Measurements from ENCODE around the gene PSMD13.
A peak's percentile ranks its signal among the peaks of the same experiment; 100 is the strongest.
"Not testable (repeated sequence)": the region's sequence is repeated elsewhere in the genome, so short reads cannot be mapped to it uniquely, and the experiment has no call there.

PSMD13 gene

GRCh38 chr11:284105-285020 lies 47.6 kb downstream of the PSMD13 start:
- Histone ChIP-seq H3K4me2 (ENCODE audit: low read length) (no peak overlapping the region), H3K9me3 (ENCODE audit: control insufficient read depth, insufficient read depth, low read length) (no peaks in the 10 kb centered on the region), H3K9me2 (replicated peaks; ENCODE audit: control insufficient read depth, low read length) (no peaks in the 10 kb centered on the region), H3F3A (ENCODE audit: control insufficient read depth, insufficient read depth) (no peaks in the 10 kb centered on the region), H3K4me1 (ENCODE audit: control insufficient read depth, low read length) (peaks cover 26% of the 10 kb centered on the region), H3K4me3 (ENCODE audit: low read length) (no peak overlapping the region), H3K36me3 (ENCODE audit: control insufficient read depth, low read length) (no peaks in the 10 kb centered on the region), H3K27me3 (ENCODE audit: control insufficient read depth, low read length) (peaks cover 20% of the 10 kb centered on the region), H3K27ac (ENCODE audit: low read depth, low read length) (no peak overlapping the region), H4K20me1 (ENCODE audit: control insufficient read depth, insufficient read depth, low read depth, low read length) (no peaks in the 10 kb centered on the region), H3K79me2 (ENCODE audit: control insufficient read depth, low read length) (no peaks in the 10 kb centered on the region)
- no peak for TF ChIP-seq CTCF (IDR thresholded peaks at IDR 0.05; ENCODE audit: low read depth, low read length, poor library complexity, severe bottlenecking)
- TF ChIP-seq EZH2phosphoT487 (IDR thresholded peaks at IDR 0.05; ENCODE audit: borderline replicate concordance, low read length): no peak

DNA sequence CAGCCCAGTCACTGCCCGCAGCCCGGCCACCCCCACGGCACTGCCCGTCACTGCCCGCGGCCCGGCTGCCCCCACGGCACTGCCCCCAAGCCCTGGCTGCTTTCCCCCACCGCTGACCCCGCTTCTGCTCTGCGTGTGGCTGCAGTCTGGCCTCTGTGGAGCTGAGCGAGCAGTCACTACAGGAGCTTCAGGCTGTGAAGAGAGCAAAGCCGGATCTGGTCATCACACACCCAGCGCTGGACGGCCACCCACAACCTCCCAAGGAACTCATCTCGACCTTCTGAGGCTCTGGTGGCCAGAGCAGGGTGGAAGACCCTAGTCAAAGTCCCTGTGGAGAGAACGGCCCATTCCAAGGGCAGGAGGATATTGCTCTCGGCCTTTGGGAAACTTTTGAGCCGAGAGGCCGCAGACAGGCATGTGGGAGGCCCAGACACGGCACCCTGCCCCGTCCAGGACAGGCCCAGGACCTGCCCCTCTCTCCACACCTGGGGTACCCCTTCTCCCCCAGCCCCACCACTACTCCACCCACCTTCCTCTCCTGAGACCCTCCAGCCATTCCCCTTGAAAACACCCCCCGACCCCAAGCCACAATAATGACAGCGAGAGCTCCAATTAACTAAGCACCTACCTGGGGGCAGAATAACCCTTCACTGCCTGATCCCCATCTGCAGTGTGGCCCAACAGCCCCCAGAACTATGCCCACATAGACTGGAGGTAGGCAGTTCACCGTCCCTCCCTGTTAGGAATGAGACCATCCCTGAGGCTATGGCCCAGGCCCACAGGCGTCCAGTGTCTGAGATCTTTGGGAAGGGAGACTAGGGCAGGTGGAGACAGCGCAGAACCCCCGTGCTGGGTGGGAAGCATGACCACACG lies 48.5 kb downstream of the PSMD13 start:
- H3K36me3 ChIP-seq (ENCODE audit: control insufficient read depth, low read length): no peaks in the 10 kb centered on the region
- no peaks in the 10 kb centered on the region for H3K9me2 ChIP-seq (replicated peaks; ENCODE audit: control insufficient read depth, low read length)
- no peaks in the 10 kb centered on the region for H3F3A ChIP-seq (ENCODE audit: control insufficient read depth, insufficient read depth)
- H3K27ac ChIP-seq (ENCODE audit: low read depth, low read length): no peak overlapping the region
- no peaks in the 10 kb centered on the region for H4K20me1 ChIP-seq (ENCODE audit: control insufficient read depth, insufficient read depth, low read depth, low read length)
- H3K27me3 ChIP-seq (ENCODE audit: control insufficient read depth, low read length): peaks cover 20% of the 10 kb centered on the region
- H3K4me1 ChIP-seq (ENCODE audit: control insufficient read depth, low read length): peaks cover 35% of the 10 kb centered on the region
- H3K79me2 ChIP-seq (ENCODE audit: control insufficient read depth, low read length): no peaks in the 10 kb centered on the region
- H3K4me3 ChIP-seq (ENCODE audit: low read length): no peak overlapping the region
- TF ChIP-seq CTCF (IDR thresholded peaks at IDR 0.05; ENCODE audit: low read depth, low read length, poor library complexity, severe bottlenecking) (no peak), EZH2phosphoT487 (IDR thresholded peaks at IDR 0.05; ENCODE audit: borderline replicate concordance, low read length) (no peak)
- H3K4me2 ChIP-seq (ENCODE audit: low read length): no peak overlapping the region
- no peaks in the 10 kb centered on the region for H3K9me3 ChIP-seq (ENCODE audit: control insufficient read depth, insufficient read depth, low read length)

- peaks cover 20% of the 10 kb centered on the region for H3K27me3 ChIP-seq (ENCODE audit: control insufficient read depth, low read length)
- no peak overlapping the region for H3K4me3 ChIP-seq (ENCODE audit: low read length)
- no peaks in the 10 kb centered on the region for H3K36me3 ChIP-seq (ENCODE audit: control insufficient read depth, low read length)
- no peaks in the 10 kb centered on the region for H3K9me2 ChIP-seq (replicated peaks; ENCODE audit: control insufficient read depth, low read length)
- no peaks in the 10 kb centered on the region for H4K20me1 ChIP-seq (ENCODE audit: control insufficient read depth, insufficient read depth, low read depth, low read length)
- no peaks in the 10 kb centered on the region for H3K79me2 ChIP-seq (ENCODE audit: control insufficient read depth, low read length)
- TF ChIP-seq CTCF (IDR thresholded peaks at IDR 0.05; ENCODE audit: low read depth, low read length, poor library complexity, severe bottlenecking) (no peak), EZH2phosphoT487 (IDR thresholded peaks at IDR 0.05; ENCODE audit: borderline replicate concordance, low read length) (no peak)
- H3K4me2 ChIP-seq (ENCODE audit: low read length): no peak overlapping the region
- no peaks in the 10 kb centered on the region for H3K9me3 ChIP-seq (ENCODE audit: control insufficient read depth, insufficient read depth, low read length)
- H3K4me1 ChIP-seq (ENCODE audit: control insufficient read depth, low read length): peaks cover 38% of the 10 kb centered on the region
- H3K27ac ChIP-seq (ENCODE audit: low read depth, low read length): no peak overlapping the region
- H3F3A ChIP-seq (ENCODE audit: control insufficient read depth, insufficient read depth): no peaks in the 10 kb centered on the region
Observed at GRCh38 chr11:285894-286220, 49.1 kb downstream of the PSMD13 start.

- Histone ChIP-seq H3K27me3 (ENCODE audit: control insufficient read depth, low read length) (peaks cover 20% of the 10 kb centered on the region), H3K4me1 (ENCODE audit: control insufficient read depth, low read length) (peaks cover 38% of the 10 kb centered on the region), H3K4me2 (ENCODE audit: low read length) (peak overlapping the region; percentile 93; the same call in 1 of the 2 replicates)
- not testable (repeated sequence) for H3K9me2 ChIP-seq (replicated peaks; ENCODE audit: control insufficient read depth, low read length); H3K27ac ChIP-seq (ENCODE audit: low read depth, low read length); H3K9me3 ChIP-seq (ENCODE audit: control insufficient read depth, insufficient read depth, low read length); H3K4me3 ChIP-seq (ENCODE audit: low read length); H3F3A ChIP-seq (ENCODE audit: control insufficient read depth, insufficient read depth); H3K79me2 ChIP-seq (ENCODE audit: control insufficient read depth, low read length); H4K20me1 ChIP-seq (ENCODE audit: control insufficient read depth, insufficient read depth, low read depth, low read length); H3K36me3 ChIP-seq (ENCODE audit: control insufficient read depth, low read length)
Observed at GRCh38 chr11:286977-287820, 50.4 kb downstream of the PSMD13 start.
